Activated B cell treated with CpG ODN at 0.5 μM for 24 hours (primary cell): ENCODE measurements around the gene SFXN2. TPM values are rescaled to one million over a fixed set of nuclear protein-coding genes. Genes with fewer than 3 reads are reported as not detected.
"Not testable (repeated sequence)": the region's sequence is repeated elsewhere in the genome, so short reads cannot be mapped to it uniquely, and the experiment has no call there.

Experiments
- ATAC-seq: fragments of 200-7000 bp; cut with Tn5 transposase; one replicate; pipeline ENCODE4 v1.10.0; 2021; ENCODE audit warnings: low read depth, mild to moderate bottlenecking, moderate library complexity
- CTCF ChIA-PET: fragments of 350-600 bp; sonication (Branson Sonifier 250); formaldehyde crosslinking; loops from one replicate; lab custom pipeline; 2021; ENCODE audit warnings: antibody characterized with exemption; lab: Charles Lee
- POLR2A ChIA-PET: fragments of 350-600 bp; sonication (Branson Sonifier 250); formaldehyde crosslinking; loops from one replicate; lab custom pipeline; 2021; ENCODE audit warnings: antibody characterized with exemption; lab: Charles Lee
- DNase-seq: peaks from one replicate; pipeline ENCODE4 v3.0.0; 2022
- H3K27ac Mint-ChIP-seq: one replicate; pipeline ENCODE4 v1.8.0; 2020; ENCODE audit warnings: mixed read lengths
- H3K27me3 Mint-ChIP-seq: one replicate; pipeline ENCODE4 v1.8.0; 2021; ENCODE audit warnings: mixed read lengths
- H3K36me3 Mint-ChIP-seq: one replicate; pipeline ENCODE4 v1.8.0; 2021; ENCODE audit warnings: low read depth, mixed read lengths
- H3K4me1 Mint-ChIP-seq: one replicate; pipeline ENCODE4 v1.8.0; 2021; ENCODE audit warnings: mixed read lengths
- H3K4me3 Mint-ChIP-seq: one replicate; pipeline ENCODE4 v1.8.0; 2020; ENCODE audit warnings: mild to moderate bottlenecking, mixed read lengths
- H3K9me3 Mint-ChIP-seq: one replicate; pipeline ENCODE4 v1.8.0; 2020; ENCODE audit warnings: mixed read lengths
- CTCF ChIP-seq: fragments of 200-600 bp; IDR thresholded peaks from one replicate; pipeline ENCODE4 v1.8.0; 2022; ENCODE audit warnings: antibody characterized with exemption, mild to moderate bottlenecking
- intact Hi-C: fragments of 100-400 bp; cut with micrococcal nuclease; formaldehyde crosslinking; loops from one replicate; pipeline ENCODE4 v1.15.1; 2024
- total RNA-seq: library from RNA; stranded (reverse); gene quantifications from 2 replicates; pipeline ENCODE4 v1.2.3, GENCODE V29; 2022

Gene SFXN2
- total RNA-seq, 1 donor from 2014 or later, result 28.9 TPM

DNA sequence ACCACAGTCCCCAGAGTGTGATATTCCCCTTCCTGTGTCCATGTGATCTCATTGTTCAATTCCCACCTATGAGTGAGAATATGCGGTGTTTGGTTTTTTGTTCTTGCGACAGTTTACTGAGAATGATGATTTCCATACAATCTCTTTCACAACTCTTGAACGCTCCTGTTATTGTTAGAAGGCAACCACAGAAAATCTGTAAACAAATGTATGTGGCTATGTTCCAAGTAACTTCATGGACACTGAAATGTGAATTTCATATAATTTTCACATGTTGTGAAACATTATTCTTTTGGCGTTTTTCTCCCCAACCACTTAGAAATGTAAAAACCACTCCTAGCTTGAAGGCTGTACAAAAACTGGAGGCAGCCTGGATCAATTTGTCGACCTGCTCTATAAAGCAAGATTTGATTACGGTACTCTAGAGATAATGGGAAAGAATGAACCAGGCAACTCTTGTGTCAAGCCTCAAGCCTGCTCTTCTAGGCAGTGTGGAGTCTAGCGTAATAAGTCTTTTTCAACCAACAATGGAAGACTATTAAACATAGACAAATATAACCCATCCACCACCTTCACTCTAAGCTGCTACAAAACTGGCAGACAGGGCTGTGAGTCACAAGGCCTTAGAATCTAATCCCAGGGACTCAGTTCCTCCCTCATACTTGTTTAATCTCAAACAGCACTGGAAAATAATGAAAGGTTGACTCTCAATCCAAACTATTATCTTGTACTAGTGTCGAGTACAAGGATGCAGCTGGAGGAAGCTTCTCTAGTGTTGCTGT is 23.0 kb upstream of the SFXN2 start:
- no peak overlapping the region for H3K27ac Mint-ChIP-seq
- no peaks in the 10 kb centered on the region for H3K9me3 Mint-ChIP-seq
- no peaks in the 10 kb centered on the region for H3K27me3 Mint-ChIP-seq
- intact Hi-C loops, result no loop called here
- DNase-seq, result no peak
- CTCF ChIA-PET, result no interaction called here
- ATAC-seq, result no peak
- no peak for TF ChIP-seq CTCF
- H3K36me3 Mint-ChIP-seq, result peaks cover 9% of the 10 kb centered on the region
- POLR2A ChIA-PET, result no interaction called here
- H3K4me1 Mint-ChIP-seq, result no peaks in the 10 kb centered on the region
- no peak overlapping the region for H3K4me3 Mint-ChIP-seq

DNA sequence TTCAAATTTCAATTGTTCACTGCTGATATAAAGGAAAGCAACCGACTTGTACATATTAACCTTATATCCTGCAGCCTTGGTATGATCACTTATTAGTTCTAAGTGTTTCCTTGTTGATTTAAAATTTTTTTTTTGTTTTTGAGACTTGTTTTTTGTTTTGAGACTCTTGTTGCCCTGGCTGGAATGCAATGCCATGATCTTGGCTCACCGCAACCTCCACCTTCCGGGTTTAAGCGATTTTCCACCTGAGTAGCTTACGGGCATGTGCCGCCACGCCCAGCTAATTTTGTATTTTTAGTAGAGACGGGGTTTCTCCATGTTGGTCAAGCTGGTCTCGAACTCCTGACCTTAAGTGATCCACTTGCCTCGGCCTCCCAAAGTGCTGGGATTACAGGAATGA is 19.0 kb upstream of the SFXN2 start:
- DNase-seq, POLR2A ChIA-PET, ATAC-seq, H3K4me1 Mint-ChIP-seq, CTCF ChIA-PET, intact Hi-C loops, H3K27ac Mint-ChIP-seq, H3K27me3 Mint-ChIP-seq, H3K4me3 Mint-ChIP-seq, H3K9me3 Mint-ChIP-seq: not testable (repeated sequence)
- peaks cover 34% of the 10 kb centered on the region for H3K36me3 Mint-ChIP-seq

- CTCF ChIA-PET, result no interaction called here
- Mint-ChIP-seq H3K27ac (no peak overlapping the region), H3K27me3 (no peaks in the 10 kb centered on the region), H3K36me3 (peaks cover 34% of the 10 kb centered on the region), H3K4me3 (no peak overlapping the region), H3K9me3 (no peaks in the 10 kb centered on the region), H3K4me1 (no peaks in the 10 kb centered on the region)
- POLR2A ChIA-PET, result interaction anchor here (0.7 kb wide), 1 partner anchor 52 kb away, joined by 3 read pairs; no protein-coding TSS in a partner anchor
- intact Hi-C loops, result no loop called here
- ATAC-seq, result no peak
- DNase-seq, result no peak
- no peak for TF ChIP-seq CTCF
Observed at GRCh38 chr10:102696736-102697135, 17.7 kb upstream of the SFXN2 start.

DNA sequence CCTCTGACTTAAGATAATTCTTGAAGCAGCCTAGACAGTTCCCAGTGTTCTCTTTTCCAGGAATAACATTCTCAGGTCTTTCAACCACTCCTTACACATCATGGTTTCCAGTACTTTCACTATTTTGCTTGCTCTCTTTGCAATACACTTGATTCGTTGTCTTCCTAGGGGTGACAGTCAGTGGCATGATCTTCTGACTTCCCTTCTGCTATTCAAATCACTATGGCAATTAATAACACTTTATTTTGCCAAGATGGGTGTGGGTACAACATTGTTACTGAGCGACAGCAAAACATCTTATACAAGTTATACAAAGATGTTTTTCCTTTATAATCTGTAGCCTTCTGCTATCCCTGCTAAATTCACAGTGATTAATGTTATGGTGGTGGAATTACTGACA is 15.5 kb upstream of the SFXN2 start:
- POLR2A ChIA-PET, result no interaction called here
- CTCF ChIA-PET, result no interaction called here
- H3K4me1 Mint-ChIP-seq, result no peaks in the 10 kb centered on the region
- DNase-seq (no peak), ATAC-seq (no peak)
- H3K4me3 Mint-ChIP-seq, result no peak overlapping the region
- no peak for TF ChIP-seq CTCF
- H3K27ac Mint-ChIP-seq, result no peak overlapping the region
- intact Hi-C loops, result no loop called here
- no peaks in the 10 kb centered on the region for H3K27me3 Mint-ChIP-seq
- H3K36me3 Mint-ChIP-seq, result peaks cover 34% of the 10 kb centered on the region
- H3K9me3 Mint-ChIP-seq, result no peaks in the 10 kb centered on the region

DNA sequence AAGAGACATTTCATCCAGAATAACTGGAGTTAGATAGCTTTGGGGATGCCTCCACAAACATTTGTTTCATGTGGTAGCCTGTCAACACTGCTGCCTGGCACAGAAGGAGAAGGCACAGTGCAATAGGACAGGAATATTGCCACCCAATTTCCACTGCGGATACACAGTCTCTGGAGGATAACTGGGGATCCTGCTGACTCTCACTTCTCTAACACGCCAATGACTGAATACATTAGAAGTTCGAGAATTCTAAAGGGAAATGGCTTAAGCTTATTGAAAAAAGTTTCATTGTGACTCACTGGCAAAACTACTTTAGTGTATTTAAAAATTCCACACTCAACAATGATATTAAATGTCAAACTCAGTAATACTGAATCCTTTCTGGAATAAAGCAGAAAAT is 13.2 kb upstream of the SFXN2 start:
- POLR2A ChIA-PET, result interaction anchor here (0.5 to 1.2 kb wide), 3 partner anchors 10 to 33 kb away, joined by 3 to 9 read pairs (median 4); no protein-coding TSS in a partner anchor
- Mint-ChIP-seq H3K4me3 (no peak overlapping the region), H3K9me3 (no peaks in the 10 kb centered on the region), H3K4me1 (no peaks in the 10 kb centered on the region), H3K36me3 (peaks cover 28% of the 10 kb centered on the region), H3K27me3 (no peaks in the 10 kb centered on the region), H3K27ac (no peak overlapping the region)
- DNase-seq (no peak), ATAC-seq (peak; percentile 64)
- TF ChIP-seq CTCF, result no peak
- CTCF ChIA-PET, result interaction anchor here (1.0 to 1.5 kb wide), 2 partner anchors 10 to 117 kb away, joined by 3 read pairs; no protein-coding TSS in a partner anchor
- intact Hi-C loops, result no loop called here
